ENCODE measurements around the gene RXRG.

- TF ChIP-seq POLR2A (IDR thresholded peaks at IDR 0.05) = no peak
- TF ChIP-seq CTCF (IDR thresholded peaks at IDR 0.05) = no peak
Measured at GRCh38 chr1:165485716-165486115, 40.8 kb upstream of the RXRG start.
